Panc1 (cell line): ENCODE results near the gene RIMBP3C. TPM values are rescaled to one million over a fixed set of nuclear protein-coding genes. Genes with fewer than 3 reads are reported as not detected.
A peak's percentile ranks its signal among the peaks of the same experiment; 100 is the strongest.
"Not testable (repeated sequence)": the region's sequence is repeated elsewhere in the genome, so short reads cannot be mapped to it uniquely, and the experiment has no call there.

ENCODE experiments used
- ATAC-seq: fragments of 200-7000 bp; cut with Tn5 transposase; 2 replicates; pipeline ENCODE4 v1.9.1; 2020; ENCODE audit warnings: mild to moderate bottlenecking, moderate library complexity
- BruUV-seq: library from RNA; stranded (reverse); fragments of 400-500 nt; replicated peaks from 2 replicates; lab custom pipeline; 2021; lab: Mats Ljungman, UMichigan
- CTCF ChIA-PET: fragments of 300-600 bp; sonication (Branson Sonifier 250); formaldehyde crosslinking; loops from one replicate; lab custom pipeline; 2022; ENCODE audit warnings: antibody characterized with exemption; lab: Charles Lee
- POLR2A ChIA-PET: fragments of 300-600 bp; sonication (Branson Sonifier 250); formaldehyde crosslinking; loops from one replicate; lab custom pipeline; 2022; ENCODE audit warnings: antibody characterized with exemption; lab: Charles Lee
- DNase-seq: peaks from one replicate; pipeline ENCODE4 v3.0.0-alpha.2; 2010; ENCODE audit warnings: low read depth, low spot score
- H3K27ac ChIP-seq: 2 replicates; pipeline ENCODE4 v1.5.1; 2011; ENCODE audit warnings: mild to moderate bottlenecking, low read length, inconsistent platforms
- H3K27me3 ChIP-seq: fragments of 200-500 bp; sonication (Bioruptor generic); 2 replicates; pipeline ENCODE4 v1.6.0; 2014; ENCODE audit warnings: low read length, inconsistent platforms; ENCODE audit not compliant: control insufficient read depth, insufficient read depth
- H3K36me3 ChIP-seq: fragments of 200-500 bp; sonication (Bioruptor generic); 2 replicates; pipeline ENCODE4 v1.5.1; 2014; ENCODE audit warnings: inconsistent platforms, mild to moderate bottlenecking, low read length, moderate library complexity; ENCODE audit not compliant: control insufficient read depth, insufficient read depth
- H3K4me1 ChIP-seq: 2 replicates; pipeline ENCODE4 v1.5.1; 2011; ENCODE audit warnings: inconsistent platforms, mild to moderate bottlenecking, low read length, moderate library complexity; ENCODE audit not compliant: control insufficient read depth, insufficient read depth
- H3K4me3 ChIP-seq, 2 experiments: 2 replicates each; pipeline ENCODE4 v1.5.1; 2011 to 2012; ENCODE audit warnings: low read depth in 2 of 2, low read length in 2 of 2, mild to moderate bottlenecking in 2 of 2, inconsistent platforms in 1 of 2, moderate library complexity in 1 of 2
- H3K9me3 ChIP-seq: fragments of 200-500 bp; sonication (Bioruptor generic); 2 replicates; pipeline ENCODE4 v1.5.1; 2014; ENCODE audit warnings: low read depth, mild to moderate bottlenecking, inconsistent platforms, low read length, moderate library complexity; ENCODE audit not compliant: control insufficient read depth, insufficient read depth
- in situ Hi-C: cut with HindIII; loops from 2 replicates; pipeline ENCODE4 v1.10.0; 2016; ENCODE audit warnings: low sequenced_read_pairs, low pct_unique_long_range_greater_than_20kb
- intact Hi-C: fragments of 100-400 bp; cut with micrococcal nuclease; formaldehyde crosslinking; loops from one replicate; pipeline ENCODE4 v1.10.0; 2022; ENCODE audit not compliant: unreplicated experiment
- total RNA-seq: library from RNA; stranded (reverse); gene quantifications from one replicate; pipeline ENCODE4 v1.2.1, GENCODE V29; 2021; ENCODE audit not compliant: unreplicated experiment

RIMBP3C gene
- total RNA-seq, 1 experiment from 2014 or later = 0.90 TPM

GRCh38 chr22:21526705-21527500 lies 24.4 kb downstream of the RIMBP3C start:
- H3K9me3 ChIP-seq, intact Hi-C loops, in situ Hi-C loops, H3K27ac ChIP-seq, H3K4me1 ChIP-seq, H3K36me3 ChIP-seq, DNase-seq, H3K4me3 ChIP-seq, BruUV-seq, CTCF ChIA-PET, POLR2A ChIA-PET, ATAC-seq, H3K27me3 ChIP-seq: not testable (repeated sequence)

GRCh38 chr22:21516970-21517764 lies 34.1 kb downstream of the RIMBP3C start:
- H3K27me3 ChIP-seq, H3K36me3 ChIP-seq, H3K27ac ChIP-seq, CTCF ChIA-PET, H3K4me3 ChIP-seq, BruUV-seq, intact Hi-C loops, H3K9me3 ChIP-seq, in situ Hi-C loops, DNase-seq, POLR2A ChIA-PET, H3K4me1 ChIP-seq: not testable (repeated sequence)
- ATAC-seq = peak; percentile 78

GRCh38 chr22:21516522-21516921 lies 34.7 kb downstream of the RIMBP3C start:
- BruUV-seq, ATAC-seq, CTCF ChIA-PET, H3K4me1 ChIP-seq, DNase-seq, H3K9me3 ChIP-seq, H3K27me3 ChIP-seq, H3K4me3 ChIP-seq, H3K27ac ChIP-seq, intact Hi-C loops, POLR2A ChIA-PET, H3K36me3 ChIP-seq, in situ Hi-C loops: not testable (repeated sequence)

GRCh38 chr22:21515234-21515633 lies 36.0 kb downstream of the RIMBP3C start:
- H3K36me3 ChIP-seq, BruUV-seq, CTCF ChIA-PET, H3K27me3 ChIP-seq, POLR2A ChIA-PET, intact Hi-C loops, H3K9me3 ChIP-seq, DNase-seq, H3K27ac ChIP-seq, H3K4me3 ChIP-seq, H3K4me1 ChIP-seq, in situ Hi-C loops: not testable (repeated sequence)
- ATAC-seq = peak; percentile 48

GRCh38 chr22:21514117-21514516 lies 37.1 kb downstream of the RIMBP3C start:
- ATAC-seq = peak; percentile 68
- POLR2A ChIA-PET, intact Hi-C loops: not testable (repeated sequence)

GRCh38 chr22:21512022-21512421 lies 39.2 kb downstream of the RIMBP3C start:
- POLR2A ChIA-PET, intact Hi-C loops, H3K27ac ChIP-seq, in situ Hi-C loops, DNase-seq, H3K36me3 ChIP-seq, H3K4me3 ChIP-seq, H3K9me3 ChIP-seq, BruUV-seq, H3K4me1 ChIP-seq, ATAC-seq, H3K27me3 ChIP-seq, CTCF ChIA-PET: not testable (repeated sequence)

More at GRCh38 chr22:21514117-21514516, 37.1 kb downstream of the RIMBP3C start:
- in situ Hi-C loops, BruUV-seq, H3K4me3 ChIP-seq, CTCF ChIA-PET, H3K36me3 ChIP-seq, H3K27ac ChIP-seq, DNase-seq, H3K4me1 ChIP-seq, H3K9me3 ChIP-seq, H3K27me3 ChIP-seq: not testable (repeated sequence)

- intact Hi-C loops, in situ Hi-C loops, BruUV-seq, DNase-seq, POLR2A ChIA-PET, H3K27me3 ChIP-seq, H3K27ac ChIP-seq, H3K4me1 ChIP-seq, H3K4me3 ChIP-seq, H3K9me3 ChIP-seq, CTCF ChIA-PET, H3K36me3 ChIP-seq, ATAC-seq: not testable (repeated sequence)
These were observed 40.9 kb downstream of the RIMBP3C start for GRCh38 chr22:21510397-21510796.
